Upper lobe of right lung (tissue), 1 donor: ENCODE data around the gene MOB3A. TPM values are rescaled to one million over a fixed set of nuclear protein-coding genes. Genes with fewer than 3 reads are reported as not detected.

Experiments
- ATAC-seq: fragments of 200-7000 bp; cut with Tn5 transposase; one replicate; pipeline ENCODE4 v1.9.1; 2020; ENCODE audit warnings: mild to moderate bottlenecking, moderate library complexity
- DNase-seq: peaks from one replicate; pipeline ENCODE4 v3.0.0-alpha.2; 2020
- H3K27ac ChIP-seq: fragments of 200-600 bp; one replicate; pipeline ENCODE4 v1.8.0; 2022
- H3K27me3 ChIP-seq: fragments of 200-600 bp; one replicate; pipeline ENCODE4 v1.8.0; 2022; ENCODE audit warnings: mild to moderate bottlenecking
- H3K36me3 ChIP-seq: fragments of 200-600 bp; one replicate; pipeline ENCODE4 v1.8.0; 2022
- H3K4me1 ChIP-seq: fragments of 200-600 bp; one replicate; pipeline ENCODE4 v1.8.0; 2022
- H3K4me3 ChIP-seq: fragments of 200-600 bp; one replicate; pipeline ENCODE4 v1.8.0; 2022; ENCODE audit warnings: mild to moderate bottlenecking
- H3K9me3 ChIP-seq: fragments of 200-600 bp; one replicate; pipeline ENCODE4 v1.8.0; 2022
- CTCF ChIP-seq: fragments of 200-600 bp; IDR thresholded peaks from one replicate; pipeline ENCODE4 v1.8.0; 2022; ENCODE audit warnings: antibody characterized with exemption
- intact Hi-C: fragments of 100-400 bp; cut with DNase I; formaldehyde crosslinking; loops from one replicate; pipeline ENCODE4 v1.11.0; 2022
- total RNA-seq: library from RNA; stranded (reverse); fragmentation: NEBNext Ultra II Directional; extraction: Animal tissue kit (Norgen Biotek cat#: 25700); gene quantifications from one replicate; pipeline ENCODE4 v1.2.1, GENCODE V29; 2021
- donor health status: DM: no; HTN: yes; CAD: no; lungs with severe emphysema.

MOB3A gene
- total RNA-seq, 1 donor from 2014 or later: 58.8 TPM

- no peaks in the 10 kb centered on the region for H3K9me3 ChIP-seq
- TF ChIP-seq CTCF: no peak
- H3K27ac ChIP-seq: peak overlapping the region; percentile 47
- intact Hi-C loops: no loop called here
- no peak for DNase-seq
- peaks cover 81% of the 10 kb centered on the region for H3K4me1 ChIP-seq
- H3K4me3 ChIP-seq: no peak overlapping the region
- ATAC-seq: no peak
- peaks cover 74% of the 10 kb centered on the region for H3K36me3 ChIP-seq
- H3K27me3 ChIP-seq: no peaks in the 10 kb centered on the region
Observed at GRCh38 chr19:2046046-2046907, 49.8 kb downstream of the MOB3A start.

- Histone ChIP-seq H3K4me3 (no peak overlapping the region), H3K27me3 (no peaks in the 10 kb centered on the region), H3K9me3 (no peaks in the 10 kb centered on the region), H3K4me1 (peaks cover 88% of the 10 kb centered on the region), H3K27ac (peak overlapping the region; percentile 47), H3K36me3 (peaks cover 81% of the 10 kb centered on the region)
- intact Hi-C loops: no loop called here
- DNase-seq: no peak
- no peak for TF ChIP-seq CTCF
- no peak for ATAC-seq
Observed at GRCh38 chr19:2045501-2046045, 50.6 kb downstream of the MOB3A start.

GRCh38 chr19:2044709-2045500 is 51.2 kb downstream of the MOB3A start:
- ATAC-seq: no peak
- intact Hi-C loops: no loop called here
- no peaks in the 10 kb centered on the region for H3K27me3 ChIP-seq
- no peaks in the 10 kb centered on the region for H3K9me3 ChIP-seq
- peaks cover 88% of the 10 kb centered on the region for H3K4me1 ChIP-seq
- peaks cover 88% of the 10 kb centered on the region for H3K36me3 ChIP-seq
- H3K4me3 ChIP-seq: no peak overlapping the region
- H3K27ac ChIP-seq: peak overlapping the region; percentile 47
- DNase-seq: no peak
- no peak for TF ChIP-seq CTCF

GRCh38 chr19:2043961-2044708 is 52.0 kb downstream of the MOB3A start:
- Histone ChIP-seq H3K36me3 (peaks cover 91% of the 10 kb centered on the region), H3K9me3 (no peaks in the 10 kb centered on the region), H3K4me1 (peaks cover 84% of the 10 kb centered on the region), H3K27ac (peak overlapping the region; percentile 18), H3K27me3 (no peaks in the 10 kb centered on the region), H3K4me3 (no peak overlapping the region)
- intact Hi-C loops: no loop called here
- no peak for TF ChIP-seq CTCF
- ATAC-seq (no peak), DNase-seq (no peak)

GRCh38 chr19:2043251-2043641 is 52.9 kb downstream of the MOB3A start:
- no peak overlapping the region for H3K4me3 ChIP-seq
- ATAC-seq (no peak), DNase-seq (peak; percentile 66)
- intact Hi-C loops: no loop called here
- no peaks in the 10 kb centered on the region for H3K9me3 ChIP-seq
- no peaks in the 10 kb centered on the region for H3K27me3 ChIP-seq
- no peak for TF ChIP-seq CTCF
- peaks cover 91% of the 10 kb centered on the region for H3K36me3 ChIP-seq
- H3K4me1 ChIP-seq: peaks cover 75% of the 10 kb centered on the region
- H3K27ac ChIP-seq: peak overlapping the region; percentile 86
